Superior temporal gyrus (tissue), 1 donor: ENCODE data around the gene PCIF1.
"Not testable (repeated sequence)": the region's sequence is repeated elsewhere in the genome, so short reads cannot be mapped to it uniquely, and the experiment has no call there.

Experiments used
- DNase-seq: peaks from one replicate; pipeline ENCODE4 v3.0.0-alpha.2; 2016; ENCODE audit errors: extremely low spot score

The PCIF1 gene

GRCh38 chr20:45967551-45968080, 33.1 kb downstream of the PCIF1 start:
- DNase-seq: no peak

GRCh38 chr20:45968081-45968671, 33.7 kb downstream of the PCIF1 start:
- DNase-seq: no peak

- DNase-seq: no peak
These were observed 34.6 kb downstream of the PCIF1 start for GRCh38 chr20:45968801-45969711.

- DNase-seq: peak; percentile 72
These were observed 35.5 kb downstream of the PCIF1 start for GRCh38 chr20:45969712-45970634.

DNA sequence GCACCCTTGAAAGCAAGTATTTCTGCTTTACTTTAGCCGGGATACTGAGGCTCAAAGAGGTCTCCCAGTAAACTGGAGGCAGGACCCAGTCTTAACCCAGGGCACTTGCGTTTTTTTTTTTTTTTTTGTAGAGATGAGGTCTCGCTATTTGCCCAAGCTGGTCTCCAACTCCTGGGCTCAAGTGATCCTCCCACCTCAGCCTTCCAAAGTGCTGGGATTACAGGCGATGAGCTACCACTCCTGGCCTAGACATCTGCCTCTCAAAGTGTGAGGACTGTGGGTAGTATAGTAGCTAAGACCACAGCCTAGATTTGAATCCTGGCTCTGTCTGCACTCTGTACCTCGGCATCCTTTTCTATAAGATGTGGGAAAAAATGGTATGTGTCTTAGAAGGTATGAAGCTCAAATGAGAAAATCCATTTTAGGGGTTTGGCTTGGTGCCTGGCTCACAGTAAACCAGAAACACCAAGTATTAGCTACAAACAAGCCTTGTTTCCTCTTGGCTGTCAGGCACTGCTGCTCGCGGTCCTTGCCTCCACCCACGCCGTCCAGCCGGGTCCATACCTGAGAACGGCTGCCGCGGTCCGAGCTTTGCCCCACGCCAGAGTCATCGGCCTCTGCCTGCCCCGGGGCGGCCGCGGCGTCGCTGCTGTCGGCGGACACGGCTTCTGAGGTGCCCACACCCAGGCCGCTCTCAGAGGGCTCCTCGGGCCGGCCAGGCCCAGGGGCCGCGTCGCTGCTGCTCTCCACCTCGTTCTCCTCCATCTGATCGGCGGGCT, 36.4 kb downstream of the PCIF1 start:
- no peak for DNase-seq

GRCh38 chr20:45971425-45971674, 36.9 kb downstream of the PCIF1 start:
- DNase-seq: no peak

GRCh38 chr20:45971675-45972499, 37.4 kb downstream of the PCIF1 start, which contains the start of gene ZNF335:
TSS of gene ZNF335 (minus strand) at chr20:45972203. CDS start at chr20:45971410, 793 bp downstream.
- DNase-seq: peak; percentile 97

GRCh38 chr20:45972500-45973183, 38.2 kb downstream of the PCIF1 start:
- DNase-seq: no peak

- no peak for DNase-seq
These were observed 40.5 kb downstream of the PCIF1 start for GRCh38 chr20:45974896-45975565.

DNA sequence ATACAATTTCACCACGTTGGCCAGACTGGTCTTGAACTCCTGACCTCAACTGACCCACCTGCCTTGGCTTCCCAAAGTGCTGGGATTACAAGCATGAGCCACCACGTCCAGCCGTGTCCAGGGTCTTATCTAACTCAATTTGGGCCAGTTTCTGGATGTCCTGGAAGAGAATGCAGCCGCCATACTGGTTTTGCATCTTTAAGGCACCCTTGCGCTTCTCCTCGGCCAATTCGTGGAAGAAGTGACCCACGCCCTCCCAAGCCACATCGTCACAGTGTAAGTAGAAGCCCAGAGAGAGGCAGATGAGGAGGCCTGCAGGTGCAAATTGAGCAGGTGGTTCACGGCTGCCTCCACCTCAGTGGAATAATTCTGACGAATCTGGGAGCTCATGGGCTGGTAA, 41.2 kb downstream of the PCIF1 start:
- no peak for DNase-seq

- no peak for DNase-seq
These were observed 41.6 kb downstream of the PCIF1 start for GRCh38 chr20:45976086-45976485.

DNA sequence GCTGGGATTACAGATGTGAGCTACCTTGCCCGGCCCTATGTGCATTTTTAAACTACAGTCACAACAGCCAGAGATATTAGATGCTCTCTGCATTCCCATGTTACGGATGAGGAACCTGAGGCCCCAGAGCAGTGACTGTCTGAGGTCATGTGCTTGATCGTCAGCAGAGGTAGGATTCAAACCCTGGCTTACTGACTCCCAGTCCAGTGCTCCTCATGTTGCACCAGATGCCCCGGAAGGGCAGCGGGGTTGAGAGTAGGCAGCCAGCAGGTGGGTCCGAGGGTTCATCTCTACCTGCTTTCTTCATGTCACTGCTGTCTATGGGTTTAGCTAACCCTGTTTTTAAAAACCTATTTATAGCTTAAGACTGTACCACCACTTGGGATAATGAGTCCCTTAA, 46.8 kb downstream of the PCIF1 start:
- no peak for DNase-seq

DNA sequence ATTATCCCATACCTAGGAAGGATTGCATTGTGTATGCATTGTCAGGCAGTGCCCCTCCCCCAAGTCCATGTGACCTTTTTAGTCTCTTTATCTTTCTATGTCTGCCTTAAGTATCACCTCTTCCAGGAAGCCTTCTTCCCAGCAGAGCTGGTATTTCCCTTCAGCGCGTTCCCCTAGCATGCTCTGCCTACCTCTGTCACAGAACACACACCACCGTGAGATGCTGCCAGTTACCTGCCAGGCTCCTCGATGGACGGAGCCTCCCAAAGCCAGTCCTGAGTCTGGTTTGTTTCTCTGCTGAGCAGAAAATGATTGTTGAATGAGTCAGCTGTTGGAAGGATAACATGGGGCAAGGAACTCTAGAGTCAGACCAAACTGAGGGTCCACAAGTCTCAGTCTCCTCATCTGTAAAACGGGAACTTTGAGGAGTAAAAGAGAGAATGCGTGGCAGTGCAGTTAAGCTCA, 48.8 kb downstream of the PCIF1 start:
- DNase-seq: no peak

DNA sequence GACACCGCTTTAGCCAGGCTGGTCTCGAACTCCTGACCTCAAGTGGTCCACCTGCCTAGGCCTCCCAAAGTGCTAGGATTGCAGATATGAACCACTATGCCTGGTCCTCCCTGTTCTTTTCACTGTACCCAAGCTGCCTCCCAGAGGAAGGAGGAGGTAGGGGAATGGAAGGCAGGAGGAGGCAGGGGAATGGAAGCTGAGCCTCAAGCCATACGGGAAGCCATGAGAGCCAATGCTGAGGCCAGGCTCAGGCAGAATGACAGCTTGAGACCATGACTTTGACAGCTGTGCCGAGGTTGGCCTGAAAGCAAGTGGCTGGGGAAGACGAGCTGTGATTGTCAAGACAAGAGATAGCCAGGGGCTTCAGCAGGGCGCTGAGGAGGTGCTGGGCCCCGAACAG, 51.1 kb downstream of the PCIF1 start:
- no peak for DNase-seq

DNA sequence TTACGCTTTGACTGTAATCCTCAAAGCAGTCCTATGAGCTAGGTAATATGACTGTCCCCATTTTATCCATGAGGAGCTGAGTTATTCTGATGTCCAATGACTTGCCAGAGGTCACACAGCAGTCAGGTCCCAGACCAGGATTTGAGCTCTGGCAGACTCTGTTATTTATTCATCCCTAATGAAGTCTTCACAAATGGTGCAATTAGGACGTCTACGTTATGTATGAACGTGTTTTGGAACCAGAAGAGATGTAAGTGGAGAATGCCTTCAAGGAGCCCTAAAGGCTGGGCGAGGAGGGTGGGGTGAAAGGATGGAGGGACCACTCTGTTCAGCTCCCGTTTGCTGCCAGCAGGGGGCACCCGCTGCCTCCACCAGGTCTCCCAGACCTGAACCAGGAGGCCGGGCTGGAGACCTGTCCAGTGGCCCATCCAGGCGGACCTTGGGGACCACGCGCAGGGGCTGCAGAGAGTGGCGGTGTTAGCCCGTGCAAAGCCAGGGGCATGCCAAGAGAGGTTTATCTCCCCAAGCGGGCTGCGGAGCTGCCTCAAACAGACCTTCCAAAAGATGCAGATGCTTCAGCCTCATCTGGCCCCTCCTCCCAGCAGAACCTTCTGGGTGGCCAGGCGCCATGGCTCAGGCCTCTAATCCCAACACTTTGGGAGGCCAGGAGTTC, 52.8 kb downstream of the PCIF1 start:
- peak; percentile 71 for DNase-seq

DNA sequence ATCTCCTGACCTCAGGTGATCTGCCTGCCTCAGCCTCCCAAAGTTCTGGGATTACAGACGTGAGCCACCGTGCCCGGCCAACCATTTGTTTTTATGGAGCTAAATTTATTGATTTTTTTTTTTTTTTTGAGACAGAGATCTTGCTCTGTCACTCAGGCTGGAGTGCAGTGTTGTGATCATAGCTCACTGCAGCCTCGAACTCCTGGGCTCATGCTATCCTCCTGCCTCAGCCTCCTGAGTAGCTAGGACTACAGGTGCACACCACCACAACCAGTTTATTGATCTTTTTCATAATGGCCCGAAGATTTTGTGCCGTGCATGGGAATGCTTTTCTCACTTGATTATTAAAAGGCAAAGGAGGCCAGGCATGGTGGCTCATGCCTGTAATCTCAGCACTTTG, 54.3 kb downstream of the PCIF1 start:
- not testable (repeated sequence) for DNase-seq

DNA sequence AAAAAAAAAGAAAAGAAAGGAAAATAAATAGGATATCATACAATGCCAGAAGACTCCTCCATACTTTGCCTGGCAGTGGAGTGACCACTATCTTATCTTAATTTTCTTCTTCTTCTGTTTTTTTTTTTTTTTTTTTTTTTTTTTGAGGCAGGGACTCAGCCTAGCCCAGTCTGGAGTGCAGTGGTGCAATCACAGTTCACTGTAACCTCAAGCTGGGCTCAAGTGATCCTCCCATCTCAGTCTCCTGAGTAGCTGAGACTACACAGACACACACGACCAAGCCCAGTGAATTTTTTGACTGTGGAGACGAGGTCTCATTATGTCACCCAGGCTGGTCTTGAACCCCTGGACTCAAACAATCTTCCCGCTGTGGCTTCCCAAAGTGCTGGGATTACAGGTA, 57.1 kb downstream of the PCIF1 start:
- DNase-seq: no peak

GRCh38 chr20:45993197-45993951, 58.9 kb downstream of the PCIF1 start:
- no peak for DNase-seq
